GM12891 (cell line): ENCODE measurements around the gene PLA2G4F.

Experiments
- POLR2AphosphoS5 ChIP-seq: IDR thresholded peaks from 2 replicates; pipeline ENCODE4 v1.6.1; 2011; ENCODE audit warnings: low read depth, low read length, control low read depth
- TAF1 ChIP-seq: IDR thresholded peaks from 2 replicates; pipeline ENCODE4 v1.6.1; 2011; ENCODE audit warnings: low read depth, low read length, control low read depth

- no peak for TF ChIP-seq TAF1
- TF ChIP-seq POLR2AphosphoS5: no peak
These were observed 25.4 kb downstream of the PLA2G4F start for GRCh38 chr15:42131006-42131405.
